Astrocyte (in vitro differentiated cells and primary cell): Measurements from ENCODE around the gene LIN37. TPM values are rescaled to one million over a fixed set of nuclear protein-coding genes. Genes with fewer than 3 reads are reported as not detected.

ENCODE experiments used
- DNase-seq: peaks from one replicate; pipeline ENCODE4 v3.0.0-alpha.2; 2010; ENCODE audit warnings: low read depth
- FAIRE-seq: peaks from 2 replicates; lab custom pipeline; 2011; peaks lifted over from hg19 to GRCh38; lab: Jason Lieb, UNC
- H2AFZ ChIP-seq: 2 replicates; pipeline ENCODE4 v1.6.0; 2012; ENCODE audit warnings: low read depth, low read length, inconsistent platforms
- H3K27ac ChIP-seq: 2 replicates; pipeline ENCODE4 v1.5.1; 2011; ENCODE audit warnings: low read depth, low read length, inconsistent platforms
- H3K27me3 ChIP-seq: 2 replicates; pipeline ENCODE4 v1.6.0; 2011; ENCODE audit warnings: low read length, inconsistent platforms; ENCODE audit not compliant: insufficient read depth
- H3K36me3 ChIP-seq: 2 replicates; pipeline ENCODE4 v1.5.1; 2011; ENCODE audit warnings: low read length, inconsistent platforms; ENCODE audit not compliant: insufficient read depth
- H3K4me1 ChIP-seq: 2 replicates; pipeline ENCODE4 v1.5.1; 2011; ENCODE audit warnings: low read length, inconsistent platforms; ENCODE audit not compliant: insufficient read depth
- H3K4me2 ChIP-seq: 2 replicates; pipeline ENCODE4 v1.6.0; 2012; ENCODE audit warnings: low read length, inconsistent platforms
- H3K4me3 ChIP-seq: 2 replicates; pipeline ENCODE4 v1.5.1; 2011; ENCODE audit warnings: low read depth, mild to moderate bottlenecking, low read length, inconsistent platforms; ENCODE audit not compliant: insufficient read depth
- H3K79me2 ChIP-seq: 2 replicates; pipeline ENCODE4 v1.6.0; 2012; ENCODE audit warnings: mild to moderate bottlenecking, low read length, inconsistent platforms; ENCODE audit not compliant: insufficient read depth
- H3K9ac ChIP-seq: 2 replicates; pipeline ENCODE4 v1.6.0; 2012; ENCODE audit warnings: mild to moderate bottlenecking, low read length, inconsistent platforms
- H3K9me3 ChIP-seq: 2 replicates; pipeline ENCODE4 v1.5.1; 2012; ENCODE audit warnings: low read depth, mild to moderate bottlenecking, low read length, inconsistent platforms; ENCODE audit not compliant: insufficient read depth
- H4K20me1 ChIP-seq: 2 replicates; pipeline ENCODE4 v1.6.0; 2012; ENCODE audit warnings: low read length, inconsistent platforms; ENCODE audit not compliant: insufficient read depth
- H3K27ac Mint-ChIP-seq: one replicate; pipeline ENCODE4 v1.8.0; 2021; ENCODE audit warnings: mild to moderate bottlenecking, mixed read lengths; ENCODE audit not compliant: unreplicated experiment
- H3K27me3 Mint-ChIP-seq: one replicate; pipeline ENCODE4 v1.8.0; 2021; ENCODE audit warnings: low read depth, mixed read lengths; ENCODE audit not compliant: unreplicated experiment
- H3K36me3 Mint-ChIP-seq: one replicate; pipeline ENCODE4 v1.8.0; 2021; ENCODE audit warnings: low read depth, mixed read lengths; ENCODE audit not compliant: unreplicated experiment
- H3K4me1 Mint-ChIP-seq: one replicate; pipeline ENCODE4 v1.8.0; 2021; ENCODE audit warnings: low read depth, mixed read lengths; ENCODE audit not compliant: unreplicated experiment
- H3K4me3 Mint-ChIP-seq: one replicate; pipeline ENCODE4 v1.8.0; 2021; ENCODE audit warnings: mild to moderate bottlenecking, moderate library complexity, mixed read lengths; ENCODE audit not compliant: unreplicated experiment
- H3K9me3 Mint-ChIP-seq: one replicate; pipeline ENCODE4 v1.8.0; 2021; ENCODE audit warnings: mild to moderate bottlenecking, mixed read lengths; ENCODE audit not compliant: unreplicated experiment
- CTCF ChIP-seq: IDR thresholded peaks from 2 replicates; pipeline ENCODE4 v1.5.1; 2011; ENCODE audit warnings: low read depth, mild to moderate bottlenecking, inconsistent platforms, low read length, moderate library complexity; ENCODE audit not compliant: insufficient read depth
- EZH2 ChIP-seq: IDR thresholded peaks from 2 replicates; pipeline ENCODE4 v1.6.1; 2012; ENCODE audit warnings: mild to moderate bottlenecking, low read length, inconsistent platforms; ENCODE audit not compliant: insufficient read depth
- total RNA-seq: library from RNA; stranded (reverse); gene quantifications from 2 replicates; pipeline ENCODE4 v1.2.1, GENCODE V29; 2021

Gene LIN37
- total RNA-seq, 1 donor from 2014 or later: 15.6 TPM

GRCh38 chr19:35797663-35798062, 49.3 kb downstream of the LIN37 start:
- Mint-ChIP-seq H3K27me3 (peaks cover 53% of the 10 kb centered on the region), H3K4me3 (no peak overlapping the region), H3K27ac (no peak overlapping the region), H3K36me3 (no peaks in the 10 kb centered on the region), H3K4me1 (no peaks in the 10 kb centered on the region), H3K9me3 (peaks cover 7% of the 10 kb centered on the region)
- DNase-seq: no peak
- Histone ChIP-seq H3K9me3 (no peaks in the 10 kb centered on the region), H2AFZ (no peak overlapping the region), H3K4me2 (no peak overlapping the region), H4K20me1 (no peaks in the 10 kb centered on the region), H3K4me1 (no peaks in the 10 kb centered on the region), H3K4me3 (no peak overlapping the region), H3K79me2 (no peaks in the 10 kb centered on the region), H3K27ac (no peak overlapping the region), H3K36me3 (no peaks in the 10 kb centered on the region), H3K9ac (no peak overlapping the region), H3K27me3 (peaks cover 17% of the 10 kb centered on the region)
- TF ChIP-seq EZH2 (no peak), CTCF (no peak)
- FAIRE-seq: no peak

GRCh38 chr19:35801828-35802227, 53.5 kb downstream of the LIN37 start:
- peaks cover 9% of the 10 kb centered on the region for H3K27me3 ChIP-seq
- H2AFZ ChIP-seq: no peak overlapping the region
- Mint-ChIP-seq H3K4me3 (no peak overlapping the region), H3K27ac (no peak overlapping the region), H3K9me3 (peaks cover 7% of the 10 kb centered on the region), H3K36me3 (no peaks in the 10 kb centered on the region), H3K4me1 (no peaks in the 10 kb centered on the region), H3K27me3 (peaks cover 57% of the 10 kb centered on the region)
- no peak overlapping the region for H3K9ac ChIP-seq
- H3K9me3 ChIP-seq: no peaks in the 10 kb centered on the region
- H3K4me1 ChIP-seq: no peaks in the 10 kb centered on the region
- H3K36me3 ChIP-seq: no peaks in the 10 kb centered on the region
- no peak overlapping the region for H3K27ac ChIP-seq
- no peak for FAIRE-seq
- no peaks in the 10 kb centered on the region for H4K20me1 ChIP-seq
- H3K4me3 ChIP-seq: no peak overlapping the region
- H3K4me2 ChIP-seq: no peak overlapping the region
- no peak for DNase-seq
- H3K79me2 ChIP-seq: no peaks in the 10 kb centered on the region
- TF ChIP-seq CTCF: no peak
- TF ChIP-seq EZH2: no peak

Other genes starting within 250 kb of the LIN37 start
- 50.7 and 56.9 TPM in 2 replicates for gene DMKN, start 234.9 kb upstream of the LIN37 start, total RNA-seq
- gene SBSN, start 220.3 kb upstream of the LIN37 start, total RNA-seq: 0.18 and 0.38 TPM in 2 replicates
- not detected in 2 replicates for gene GAPDHS, start 215.1 kb upstream of the LIN37 start, total RNA-seq
- gene TMEM147, start 202.9 kb upstream of the LIN37 start, total RNA-seq: 68.2 and 69.3 TPM in 2 replicates
- not detected in 2 replicates for gene ATP4A, start 184.9 kb upstream of the LIN37 start, total RNA-seq
- not detected in 2 replicates for gene PMIS2, start 162.4 kb upstream of the LIN37 start, total RNA-seq
- gene HAUS5, start 135.8 kb upstream of the LIN37 start, total RNA-seq: 5.3 and 6.0 TPM in 2 replicates
- 102 and 106 TPM in 2 replicates for gene RBM42, start 119.5 kb upstream of the LIN37 start, total RNA-seq
- 0.45 TPM in 1 of 2 replicates, not detected in the other for gene ETV2, start 106.8 kb upstream of the LIN37 start, total RNA-seq
- gene COX6B1, start 100.3 kb upstream of the LIN37 start, total RNA-seq: 326 and 344 TPM in 2 replicates
- gene UPK1A, start 82.1 kb upstream of the LIN37 start, total RNA-seq: 0.18 TPM in 1 of 2 replicates, not detected in the other
- not detected in 2 replicates for gene ZBTB32, start 44.0 kb upstream of the LIN37 start, total RNA-seq
- 28.7 and 29.0 TPM in 2 replicates for gene KMT2B, start 30.6 kb upstream of the LIN37 start, total RNA-seq
- gene IGFLR1, start 6.1 kb upstream of the LIN37 start, total RNA-seq: 2.0 and 2.4 TPM in 2 replicates
- gene U2AF1L4, start 3.2 kb upstream of the LIN37 start, total RNA-seq: 15.7 and 16.6 TPM in 2 replicates
- gene PSENEN, start 2.9 kb upstream of the LIN37 start, total RNA-seq: 97.5 and 100 TPM in 2 replicates
- 1.2 and 1.9 TPM in 2 replicates for gene HSPB6, start 8.5 kb downstream of the LIN37 start, total RNA-seq
- gene PROSER3, start 9.6 kb downstream of the LIN37 start, total RNA-seq: 32.9 and 35.6 TPM in 2 replicates
- 5.5 and 6.8 TPM in 2 replicates for gene ARHGAP33, start 27.0 kb downstream of the LIN37 start, total RNA-seq
- not detected in 2 replicates for gene PRODH2, start 64.3 kb downstream of the LIN37 start, total RNA-seq
- gene NPHS1, start 103.9 kb downstream of the LIN37 start, total RNA-seq: not detected in 2 replicates
- gene KIRREL2, start 108.3 kb downstream of the LIN37 start, total RNA-seq: 0.12 and 0.18 TPM in 2 replicates
- 66.0 and 69.4 TPM in 2 replicates for gene APLP1, start 120.0 kb downstream of the LIN37 start, total RNA-seq
- 7.0 and 8.4 TPM in 2 replicates for gene NFKBID, start 152.0 kb downstream of the LIN37 start, total RNA-seq
- 1.8 and 2.1 TPM in 2 replicates for gene HCST, start 154.0 kb downstream of the LIN37 start, total RNA-seq
- gene TYROBP, start 159.7 kb downstream of the LIN37 start, total RNA-seq: not detected in 2 replicates
- gene LRFN3, start 187.8 kb downstream of the LIN37 start, total RNA-seq: 15.1 and 15.3 TPM in 2 replicates
- 8.8 and 10.9 TPM in 2 replicates for gene SDHAF1, start 246.6 kb downstream of the LIN37 start, total RNA-seq